Endothelial cell (in vitro differentiated cells): ENCODE measurements around the gene ZIC4. TPM values are rescaled to one million over a fixed set of nuclear protein-coding genes. Genes with fewer than 3 reads are reported as not detected.

ENCODE experiments used
- DNase-seq: peaks from one replicate; pipeline ENCODE4 v3.0.0; 2021; ENCODE audit warnings: low spot score
- H3K27ac Mint-ChIP-seq: one replicate; pipeline ENCODE4 v1.8.0; 2021; ENCODE audit warnings: mixed read lengths, inconsistent platforms; ENCODE audit not compliant: unreplicated experiment
- H3K27me3 Mint-ChIP-seq: one replicate; pipeline ENCODE4 v1.8.0; 2021; ENCODE audit warnings: mild to moderate bottlenecking, moderate library complexity, mixed read lengths, inconsistent platforms; ENCODE audit not compliant: unreplicated experiment
- H3K36me3 Mint-ChIP-seq: one replicate; pipeline ENCODE4 v1.8.0; 2021; ENCODE audit warnings: mild to moderate bottlenecking, low read depth, mixed read lengths, inconsistent platforms; ENCODE audit not compliant: unreplicated experiment
- H3K4me1 Mint-ChIP-seq: one replicate; pipeline ENCODE4 v1.8.0; 2021; ENCODE audit warnings: mild to moderate bottlenecking, mixed read lengths, inconsistent platforms; ENCODE audit not compliant: unreplicated experiment
- H3K4me3 Mint-ChIP-seq: one replicate; pipeline ENCODE4 v1.8.0; 2021; ENCODE audit warnings: mild to moderate bottlenecking, mixed read lengths, inconsistent platforms; ENCODE audit not compliant: unreplicated experiment
- H3K9me3 Mint-ChIP-seq: one replicate; pipeline ENCODE4 v1.8.0; 2021; ENCODE audit warnings: mixed read lengths, inconsistent platforms; ENCODE audit not compliant: unreplicated experiment
- total RNA-seq: library from RNA; stranded (reverse); fragmentation: NEBNext Ultra II Directional; extraction: Animal tissue kit (Norgen Biotek cat#: 25700); gene quantifications from one replicate; pipeline ENCODE4 v1.2.1, GENCODE V29; 2021; ENCODE audit not compliant: unreplicated experiment
- TF ChIP-seq, protein P1 (sequence below): fragments of 200-600 bp; sonication (generic); IDR thresholded peaks from one replicate; pipeline ENCODE4 v1.5.0; 2021; ENCODE audit warnings: antibody characterized with exemption; ENCODE audit not compliant: unreplicated experiment

Gene ZIC4
- total RNA-seq, 1 donor from 2014 or later = 2.2 TPM

- no peak overlapping the region for H3K4me3 Mint-ChIP-seq
- no peaks in the 10 kb centered on the region for H3K9me3 Mint-ChIP-seq
- H3K27me3 Mint-ChIP-seq = peaks cover 33% of the 10 kb centered on the region
- TF ChIP-seq, protein P1, sequence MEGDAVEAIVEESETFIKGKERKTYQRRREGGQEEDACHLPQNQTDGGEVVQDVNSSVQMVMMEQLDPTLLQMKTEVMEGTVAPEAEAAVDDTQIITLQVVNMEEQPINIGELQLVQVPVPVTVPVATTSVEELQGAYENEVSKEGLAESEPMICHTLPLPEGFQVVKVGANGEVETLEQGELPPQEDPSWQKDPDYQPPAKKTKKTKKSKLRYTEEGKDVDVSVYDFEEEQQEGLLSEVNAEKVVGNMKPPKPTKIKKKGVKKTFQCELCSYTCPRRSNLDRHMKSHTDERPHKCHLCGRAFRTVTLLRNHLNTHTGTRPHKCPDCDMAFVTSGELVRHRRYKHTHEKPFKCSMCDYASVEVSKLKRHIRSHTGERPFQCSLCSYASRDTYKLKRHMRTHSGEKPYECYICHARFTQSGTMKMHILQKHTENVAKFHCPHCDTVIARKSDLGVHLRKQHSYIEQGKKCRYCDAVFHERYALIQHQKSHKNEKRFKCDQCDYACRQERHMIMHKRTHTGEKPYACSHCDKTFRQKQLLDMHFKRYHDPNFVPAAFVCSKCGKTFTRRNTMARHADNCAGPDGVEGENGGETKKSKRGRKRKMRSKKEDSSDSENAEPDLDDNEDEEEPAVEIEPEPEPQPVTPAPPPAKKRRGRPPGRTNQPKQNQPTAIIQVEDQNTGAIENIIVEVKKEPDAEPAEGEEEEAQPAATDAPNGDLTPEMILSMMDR = no peak
- peaks cover 38% of the 10 kb centered on the region for H3K4me1 Mint-ChIP-seq
- no peak overlapping the region for H3K27ac Mint-ChIP-seq
- peaks cover 9% of the 10 kb centered on the region for H3K36me3 Mint-ChIP-seq
- DNase-seq = peak; percentile 35
Measured at GRCh38 chr3:147423798-147424580, 17.6 kb upstream of the ZIC4 start.

DNA sequence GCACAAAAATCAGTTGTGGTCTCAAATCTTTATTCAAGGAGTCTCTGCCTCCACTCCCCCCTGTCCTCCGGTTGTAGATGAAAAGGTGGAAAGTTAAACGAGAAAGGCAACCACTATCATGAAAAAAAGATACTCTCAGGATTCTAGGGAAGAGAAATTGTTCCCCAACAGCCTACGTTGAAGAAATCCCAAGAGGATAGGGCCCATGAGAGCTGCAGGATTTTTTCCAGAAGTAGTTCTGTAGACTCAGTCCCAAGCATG, 17.1 kb upstream of the ZIC4 start:
- Mint-ChIP-seq H3K36me3 (peaks cover 12% of the 10 kb centered on the region), H3K4me1 (peaks cover 42% of the 10 kb centered on the region), H3K9me3 (no peaks in the 10 kb centered on the region), H3K27ac (no peak overlapping the region), H3K4me3 (no peak overlapping the region), H3K27me3 (peaks cover 37% of the 10 kb centered on the region)
- TF ChIP-seq, protein P1 = no peak
- no peak for DNase-seq

DNA sequence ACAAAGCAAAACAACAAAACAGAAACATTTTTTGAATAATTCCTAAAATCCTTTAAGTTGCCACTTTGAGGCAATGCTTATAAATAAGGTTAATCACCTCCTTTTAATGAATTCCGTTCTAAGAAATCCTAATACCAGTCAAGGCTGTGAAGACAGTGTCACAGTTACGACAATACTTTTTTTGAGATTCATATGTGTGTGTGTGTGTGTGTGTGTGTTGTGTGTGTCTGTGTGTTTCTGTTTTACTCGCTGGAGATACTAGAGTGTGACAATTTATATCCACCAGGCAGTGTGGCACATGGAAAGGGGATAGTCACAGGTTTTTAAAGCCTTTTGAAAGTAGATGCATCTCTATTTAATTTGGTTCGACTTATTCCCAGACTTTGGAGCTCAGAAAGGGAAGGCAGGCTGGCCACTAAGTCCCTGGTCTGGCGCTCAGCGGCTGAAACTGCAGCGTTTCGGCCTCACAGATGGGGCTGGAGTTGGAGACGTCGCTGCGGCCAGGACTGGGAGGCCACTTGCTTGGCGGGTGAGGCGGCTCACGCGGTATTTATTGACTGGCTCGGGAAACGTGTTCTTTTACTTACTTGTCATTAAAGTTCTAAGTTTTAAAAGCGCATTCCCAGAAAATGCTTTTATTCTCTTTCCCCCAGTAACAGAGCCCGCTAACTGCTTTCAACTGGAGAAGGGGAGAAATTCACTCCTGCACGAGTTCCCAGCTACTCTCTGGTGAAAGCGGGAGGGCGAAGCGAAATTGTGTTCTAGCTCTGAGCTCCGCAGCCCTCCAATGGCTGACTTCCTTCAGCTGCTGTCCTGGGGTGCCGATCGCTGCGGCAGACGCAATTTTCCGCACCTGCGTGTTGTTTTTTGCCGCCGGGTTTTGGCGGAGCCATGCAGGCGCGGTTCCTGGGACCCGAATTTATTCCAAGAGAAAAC, 16.5 kb upstream of the ZIC4 start:
- peak; percentile 44 for DNase-seq
- Mint-ChIP-seq H3K4me3 (peak overlapping the region; percentile 37), H3K9me3 (no peaks in the 10 kb centered on the region), H3K36me3 (peaks cover 12% of the 10 kb centered on the region), H3K27me3 (peaks cover 40% of the 10 kb centered on the region), H3K4me1 (peaks cover 42% of the 10 kb centered on the region), H3K27ac (no peak overlapping the region)
- TF ChIP-seq, protein P1 = no peak

DNA sequence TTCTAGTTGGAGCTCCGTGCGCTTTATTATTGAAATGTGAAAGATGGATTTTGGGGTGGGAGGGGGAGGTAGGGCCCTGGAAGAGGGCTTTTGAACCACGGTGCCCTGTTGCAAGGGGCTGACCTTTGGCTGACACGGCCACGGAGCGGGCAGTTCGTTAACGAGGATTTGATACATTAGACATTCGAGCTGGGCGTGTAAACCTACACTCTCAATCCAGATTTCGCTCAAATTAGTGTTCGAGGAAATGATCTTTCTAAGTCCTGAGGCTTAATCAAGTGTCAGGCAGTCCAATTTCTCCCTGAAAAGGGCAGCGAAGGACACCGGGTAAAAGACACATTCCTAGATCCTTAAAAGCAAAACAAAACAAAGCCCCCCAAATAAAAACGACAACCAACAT, 15.9 kb upstream of the ZIC4 start:
- H3K4me1 Mint-ChIP-seq = peaks cover 42% of the 10 kb centered on the region
- H3K4me3 Mint-ChIP-seq = peak overlapping the region; percentile 37
- no peak for DNase-seq

More for the DNA sequence above, 15.9 kb upstream of the ZIC4 start:
- Mint-ChIP-seq H3K27ac (no peak overlapping the region), H3K36me3 (peaks cover 12% of the 10 kb centered on the region), H3K9me3 (no peaks in the 10 kb centered on the region), H3K27me3 (peaks cover 40% of the 10 kb centered on the region)
- TF ChIP-seq, protein P1 = no peak
